Measurements from ENCODE around the gene NELFA.

DNA sequence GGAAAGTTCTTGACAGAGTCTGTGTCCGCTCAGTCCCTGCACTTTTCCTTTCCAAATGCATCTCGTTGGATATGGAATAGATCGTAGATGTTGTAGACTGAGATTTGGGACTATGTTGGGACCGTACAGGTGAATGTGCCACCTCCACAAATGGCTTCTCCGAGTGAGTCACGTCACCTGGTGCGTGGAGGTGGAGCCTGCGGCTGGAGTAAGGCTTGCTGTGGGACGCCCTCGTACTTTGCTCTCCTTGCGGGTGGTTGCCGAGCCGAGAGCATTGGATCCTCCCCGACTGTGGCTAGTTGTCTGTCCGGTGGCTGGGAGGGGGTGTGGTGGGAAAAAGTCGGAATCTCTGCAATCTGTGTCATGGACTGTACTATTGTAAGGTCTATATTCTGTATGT is 60.5 kb downstream of the NELFA start:
- TF ChIP-seq, protein P1, sequence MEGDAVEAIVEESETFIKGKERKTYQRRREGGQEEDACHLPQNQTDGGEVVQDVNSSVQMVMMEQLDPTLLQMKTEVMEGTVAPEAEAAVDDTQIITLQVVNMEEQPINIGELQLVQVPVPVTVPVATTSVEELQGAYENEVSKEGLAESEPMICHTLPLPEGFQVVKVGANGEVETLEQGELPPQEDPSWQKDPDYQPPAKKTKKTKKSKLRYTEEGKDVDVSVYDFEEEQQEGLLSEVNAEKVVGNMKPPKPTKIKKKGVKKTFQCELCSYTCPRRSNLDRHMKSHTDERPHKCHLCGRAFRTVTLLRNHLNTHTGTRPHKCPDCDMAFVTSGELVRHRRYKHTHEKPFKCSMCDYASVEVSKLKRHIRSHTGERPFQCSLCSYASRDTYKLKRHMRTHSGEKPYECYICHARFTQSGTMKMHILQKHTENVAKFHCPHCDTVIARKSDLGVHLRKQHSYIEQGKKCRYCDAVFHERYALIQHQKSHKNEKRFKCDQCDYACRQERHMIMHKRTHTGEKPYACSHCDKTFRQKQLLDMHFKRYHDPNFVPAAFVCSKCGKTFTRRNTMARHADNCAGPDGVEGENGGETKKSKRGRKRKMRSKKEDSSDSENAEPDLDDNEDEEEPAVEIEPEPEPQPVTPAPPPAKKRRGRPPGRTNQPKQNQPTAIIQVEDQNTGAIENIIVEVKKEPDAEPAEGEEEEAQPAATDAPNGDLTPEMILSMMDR (IDR thresholded peaks at IDR 0.05): no peak
- TF ChIP-seq POLR2A (IDR thresholded peaks at IDR 0.05): no peak
- no peak for TF ChIP-seq EP300 (IDR thresholded peaks at IDR 0.05)
- no peak for TF ChIP-seq POLR2AphosphoS5 (IDR thresholded peaks at IDR 0.05)
